ENCODE measurements around the gene TPK1.

The TPK1 gene

DNA sequence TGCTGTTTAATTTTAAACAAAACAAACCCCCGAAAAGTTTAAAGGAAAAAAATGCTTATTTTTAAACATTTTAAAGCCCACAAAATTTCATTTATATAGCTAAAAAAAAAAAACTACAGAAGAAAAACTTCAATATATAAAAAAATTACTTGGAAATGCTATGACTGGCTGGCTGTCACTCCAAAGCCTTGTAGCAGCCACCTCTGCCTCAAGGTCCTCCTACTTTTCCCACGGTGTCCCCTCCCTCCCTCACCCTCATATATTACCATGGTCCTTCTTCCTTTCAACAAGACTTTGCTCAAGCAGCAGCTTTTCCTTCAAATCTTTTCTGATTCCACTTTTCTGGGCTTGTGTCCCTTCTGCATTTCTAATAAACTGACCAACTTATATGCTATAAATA, 122.0 kb downstream of the TPK1 start:
- H3K4me3 ChIP-seq (ENCODE audit: low read depth, low read length): no peak overlapping the region
- TF ChIP-seq, protein P1, sequence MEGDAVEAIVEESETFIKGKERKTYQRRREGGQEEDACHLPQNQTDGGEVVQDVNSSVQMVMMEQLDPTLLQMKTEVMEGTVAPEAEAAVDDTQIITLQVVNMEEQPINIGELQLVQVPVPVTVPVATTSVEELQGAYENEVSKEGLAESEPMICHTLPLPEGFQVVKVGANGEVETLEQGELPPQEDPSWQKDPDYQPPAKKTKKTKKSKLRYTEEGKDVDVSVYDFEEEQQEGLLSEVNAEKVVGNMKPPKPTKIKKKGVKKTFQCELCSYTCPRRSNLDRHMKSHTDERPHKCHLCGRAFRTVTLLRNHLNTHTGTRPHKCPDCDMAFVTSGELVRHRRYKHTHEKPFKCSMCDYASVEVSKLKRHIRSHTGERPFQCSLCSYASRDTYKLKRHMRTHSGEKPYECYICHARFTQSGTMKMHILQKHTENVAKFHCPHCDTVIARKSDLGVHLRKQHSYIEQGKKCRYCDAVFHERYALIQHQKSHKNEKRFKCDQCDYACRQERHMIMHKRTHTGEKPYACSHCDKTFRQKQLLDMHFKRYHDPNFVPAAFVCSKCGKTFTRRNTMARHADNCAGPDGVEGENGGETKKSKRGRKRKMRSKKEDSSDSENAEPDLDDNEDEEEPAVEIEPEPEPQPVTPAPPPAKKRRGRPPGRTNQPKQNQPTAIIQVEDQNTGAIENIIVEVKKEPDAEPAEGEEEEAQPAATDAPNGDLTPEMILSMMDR (IDR thresholded peaks at IDR 0.05; ENCODE audit: borderline replicate concordance, insufficient read depth, low read depth, low read length): no peak

DNA sequence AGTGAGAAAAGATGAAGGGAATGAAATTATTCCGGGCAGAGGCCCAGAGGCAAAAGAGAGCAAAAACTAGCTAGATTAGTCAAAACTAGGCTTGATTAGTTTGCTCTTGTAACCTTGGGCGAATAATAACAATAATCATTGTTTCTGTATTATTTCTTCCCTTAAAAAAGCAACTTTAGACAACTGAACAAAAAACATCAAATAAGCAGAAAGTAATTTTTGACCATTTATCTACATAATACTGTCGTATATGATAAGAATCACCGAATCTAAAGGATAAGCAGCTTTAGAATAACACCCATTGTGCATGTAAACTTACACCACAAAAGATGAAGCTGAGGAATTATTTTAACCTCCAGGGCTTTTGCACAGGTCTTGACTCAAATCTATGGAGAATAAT, 125.1 kb downstream of the TPK1 start:
- TF ChIP-seq, protein P1 (IDR thresholded peaks at IDR 0.05; ENCODE audit: borderline replicate concordance, insufficient read depth, low read depth, low read length): no peak
- no peak overlapping the region for H3K4me3 ChIP-seq (ENCODE audit: low read depth, low read length)

DNA sequence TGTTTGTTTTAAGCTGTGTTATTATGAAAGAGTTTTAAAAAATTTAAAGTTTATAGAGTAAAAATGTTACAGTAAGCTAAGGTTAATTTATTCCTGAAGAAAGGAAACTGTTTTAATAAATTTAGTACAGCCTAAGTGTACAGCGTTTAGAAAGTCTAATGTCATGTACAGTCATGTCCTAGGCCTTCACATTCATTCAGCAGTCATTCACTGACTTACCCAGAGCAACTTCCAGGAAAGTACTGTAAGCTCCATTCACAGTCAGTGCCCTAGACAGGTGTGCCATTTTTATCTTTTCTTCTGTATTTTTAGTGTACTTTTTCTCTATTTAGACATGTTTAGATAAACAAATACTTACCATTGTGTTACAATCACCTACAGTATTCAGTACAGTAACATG, 126.8 kb downstream of the TPK1 start:
- TF ChIP-seq, protein P1 (IDR thresholded peaks at IDR 0.05; ENCODE audit: borderline replicate concordance, insufficient read depth, low read depth, low read length): no peak
- no peak overlapping the region for H3K4me3 ChIP-seq (ENCODE audit: low read depth, low read length)

DNA sequence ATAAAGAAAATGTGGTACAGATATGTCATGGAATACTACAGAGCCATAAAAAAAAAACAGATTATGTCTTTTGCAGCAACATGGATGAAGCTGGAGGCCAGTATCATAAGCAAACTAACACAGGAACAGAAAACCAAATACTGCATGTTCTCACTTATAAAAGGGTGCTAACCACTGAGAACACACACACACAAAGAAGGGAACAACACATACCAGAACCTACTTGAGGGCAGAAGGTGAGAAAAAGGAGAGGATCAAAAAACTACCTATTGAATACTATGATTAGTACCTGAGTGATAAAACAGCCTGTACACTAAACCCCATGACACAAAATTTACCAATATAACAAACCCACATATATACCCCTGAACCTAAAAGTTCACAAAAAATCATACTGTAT, 144.6 kb downstream of the TPK1 start:
- TF ChIP-seq, protein P1 (IDR thresholded peaks at IDR 0.05; ENCODE audit: borderline replicate concordance, insufficient read depth, low read depth, low read length): no peak
- no peak overlapping the region for H3K4me3 ChIP-seq (ENCODE audit: low read depth, low read length)

DNA sequence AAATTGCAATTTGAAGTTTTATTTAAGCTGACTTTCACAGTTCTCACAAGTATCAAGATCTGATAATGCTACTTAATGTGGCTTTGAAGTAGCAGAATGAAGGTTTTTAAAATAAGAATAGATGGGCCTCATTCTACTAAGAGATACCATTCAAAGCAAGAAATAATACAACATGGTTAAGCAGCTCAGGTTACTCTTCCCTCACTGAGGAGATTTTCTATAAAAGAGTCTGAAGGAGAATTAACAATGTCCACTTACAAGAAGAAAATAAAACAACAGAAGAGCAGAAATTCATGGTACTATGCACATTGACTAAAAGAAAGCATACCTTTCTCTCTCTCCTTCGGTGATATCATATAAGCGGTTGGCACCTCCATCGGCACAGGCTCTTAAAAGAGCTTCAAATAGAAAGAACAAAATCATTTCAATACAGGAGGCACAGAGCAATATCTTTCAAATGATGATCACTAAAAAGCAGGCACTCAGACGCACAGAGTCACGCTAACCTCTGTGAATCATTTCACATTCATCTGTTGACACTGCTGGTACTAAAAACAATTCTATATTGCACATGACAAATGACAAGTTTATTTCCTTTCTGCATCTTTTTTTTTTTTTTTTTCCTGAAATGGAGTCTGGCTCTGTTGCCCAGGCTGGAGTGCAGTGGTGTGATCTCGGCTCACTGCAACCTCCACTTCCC, 153.1 kb downstream of the TPK1 start:
- no peak overlapping the region for H3K4me3 ChIP-seq (ENCODE audit: low read depth, low read length)
- TF ChIP-seq, protein P1 (IDR thresholded peaks at IDR 0.05; ENCODE audit: borderline replicate concordance, insufficient read depth, low read depth, low read length): no peak

DNA sequence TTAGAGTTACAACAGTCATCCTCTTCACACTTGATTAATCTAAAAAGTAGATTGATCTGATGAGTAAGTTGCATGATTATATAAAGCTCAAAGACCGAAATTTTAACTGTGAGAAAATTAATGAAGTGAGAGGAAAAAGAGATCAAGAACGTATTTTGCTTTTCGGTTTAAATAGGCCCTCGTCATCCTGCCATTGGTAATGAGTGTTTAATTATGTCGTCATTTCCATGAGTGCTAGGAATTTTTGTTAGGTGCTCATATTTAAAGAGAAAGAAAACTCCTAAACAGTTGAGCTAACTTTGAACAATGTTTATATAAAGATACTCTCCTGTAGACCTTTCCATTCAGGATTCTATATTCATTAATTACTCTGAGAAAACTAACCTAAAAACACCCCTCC, 159.4 kb downstream of the TPK1 start:
- TF ChIP-seq, protein P1 (IDR thresholded peaks at IDR 0.05; ENCODE audit: borderline replicate concordance, insufficient read depth, low read depth, low read length): no peak
- no peak overlapping the region for H3K4me3 ChIP-seq (ENCODE audit: low read depth, low read length)

DNA sequence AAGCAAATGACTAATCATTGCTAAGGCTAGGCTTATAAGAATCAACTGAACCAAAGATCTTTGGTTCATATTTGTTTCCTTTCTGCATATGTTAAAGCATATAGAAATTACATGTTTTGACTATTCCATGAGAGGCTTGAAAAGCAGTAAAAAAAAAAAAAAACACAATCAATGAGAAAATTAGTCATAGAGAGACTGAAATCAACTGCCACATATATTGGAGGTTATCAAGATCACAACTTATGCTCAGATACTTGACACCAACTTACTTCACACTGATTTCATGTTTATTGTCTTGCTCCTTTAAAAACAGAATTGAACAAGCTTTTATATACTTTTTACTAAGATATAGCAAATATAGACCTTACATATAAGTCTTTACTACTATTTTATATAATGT, 161.3 kb downstream of the TPK1 start:
- no peak overlapping the region for H3K4me3 ChIP-seq (ENCODE audit: low read depth, low read length)
- TF ChIP-seq, protein P1 (IDR thresholded peaks at IDR 0.05; ENCODE audit: borderline replicate concordance, insufficient read depth, low read depth, low read length): no peak

All from GM12875 (cell line).